PFSK-1 (cell line): ENCODE results near the gene AOPEP.

Source experiments
- FOXP2 ChIP-seq: optimal IDR thresholded peaks from 2 replicates; pipeline ENCODE3; 2011; ENCODE audit warnings: borderline replicate concordance, control low read depth, inconsistent platforms; ENCODE audit not compliant: insufficient read depth; ENCODE audit errors: extremely low read length, extremely low read depth
- POLR2AphosphoS5 ChIP-seq: IDR thresholded peaks from 2 replicates; pipeline ENCODE4 v1.6.1; 2012; ENCODE audit warnings: low read depth, mild to moderate bottlenecking, control low read depth, low read length, moderate library complexity
- SIN3A ChIP-seq: IDR thresholded peaks from 2 replicates; pipeline ENCODE4 v1.6.1; 2012; ENCODE audit warnings: mild to moderate bottlenecking, low read length, moderate library complexity, borderline replicate concordance; ENCODE audit not compliant: insufficient read depth
- TAF1 ChIP-seq: IDR thresholded peaks from 2 replicates; pipeline ENCODE4 v1.6.1; 2012; ENCODE audit warnings: low read length, control low read depth, borderline replicate concordance; ENCODE audit not compliant: insufficient read depth
- TF ChIP-seq, protein P1 (sequence below), 2 experiments: IDR thresholded peaks; 2 replicates each; pipeline versions ENCODE4 v1.6.1 to v1.8.0; 2011 to 2012; ENCODE audit warnings: low read depth in 2 of 2, low read length in 2 of 2, control low read depth in 1 of 2, inconsistent platforms in 1 of 2, mild to moderate bottlenecking in 1 of 2, moderate library complexity in 1 of 2; ENCODE audit not compliant: insufficient read depth in 1 of 2

The AOPEP gene

DNA sequence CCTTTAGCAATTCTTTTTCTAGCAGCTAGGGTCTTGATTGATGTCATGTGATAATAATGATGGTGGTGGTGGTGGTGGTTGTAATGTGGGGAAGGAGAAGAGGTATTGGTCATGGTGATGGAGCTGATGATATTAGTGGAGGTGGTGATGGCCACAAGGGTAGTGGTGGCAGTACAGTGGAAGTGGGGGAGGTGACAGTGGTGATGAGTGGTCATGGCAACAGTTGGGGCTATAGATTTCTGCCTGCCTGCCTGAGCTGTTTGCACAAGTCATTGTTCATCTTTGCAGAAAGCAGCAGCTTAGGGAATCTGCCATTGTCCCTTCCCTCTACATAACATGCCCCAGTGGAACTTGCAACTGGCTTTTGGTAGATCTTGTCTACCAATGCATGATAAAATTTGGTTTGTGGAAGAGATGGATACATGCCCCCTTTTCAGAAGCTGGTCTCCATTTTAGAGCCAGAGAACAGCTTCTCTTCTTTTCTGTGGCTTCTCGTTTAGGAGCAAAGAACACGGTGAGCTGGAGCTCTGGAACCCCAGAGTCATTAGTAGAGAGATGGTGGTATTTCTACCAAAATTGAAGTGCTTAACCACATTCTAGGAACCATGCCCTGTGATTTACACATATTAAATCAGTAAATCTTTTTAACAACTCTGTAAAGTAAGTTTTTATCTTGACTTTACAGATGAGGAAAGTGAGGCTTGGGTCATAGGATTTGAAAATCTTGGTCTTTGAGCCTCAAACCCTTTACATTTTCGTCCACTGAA, 100.3 kb downstream of the AOPEP start:
- no peak for TF ChIP-seq POLR2AphosphoS5

DNA sequence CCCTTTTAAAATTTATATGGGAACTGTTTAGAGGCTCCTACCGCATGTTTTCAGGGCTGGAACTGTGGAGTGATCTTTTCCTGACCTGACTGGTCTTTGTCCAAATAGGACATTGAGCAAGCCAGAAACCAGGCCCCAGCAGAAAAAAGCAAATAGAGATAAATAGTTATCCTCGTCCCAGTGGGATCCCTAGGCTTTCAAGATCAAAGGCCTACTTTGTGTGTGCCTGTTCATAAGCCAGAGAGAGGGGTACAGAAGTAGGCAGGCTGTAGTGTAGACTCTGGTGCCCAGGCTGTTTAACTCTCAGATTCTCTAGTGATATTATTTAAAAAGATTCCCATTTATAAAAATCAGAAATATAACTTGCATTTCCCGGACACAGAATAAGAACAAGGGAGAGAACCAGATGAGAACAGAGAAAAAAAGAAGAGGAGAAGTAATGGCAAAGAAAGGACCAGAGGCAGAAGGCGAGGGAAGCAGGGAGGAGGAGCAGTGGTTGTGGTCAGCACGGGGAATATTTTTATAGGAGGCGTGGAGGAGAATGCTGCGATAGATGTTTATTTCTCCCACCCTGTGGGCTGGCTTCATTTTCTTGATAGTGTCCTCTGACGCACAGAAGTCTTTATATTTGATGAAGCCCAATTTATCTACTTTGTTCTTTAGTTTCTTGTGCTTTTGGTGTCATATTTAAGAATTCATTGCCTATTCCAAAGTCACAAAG, 101.2 kb downstream of the AOPEP start:
- TF ChIP-seq TAF1, result no peak
- TF ChIP-seq SIN3A, result no peak

DNA sequence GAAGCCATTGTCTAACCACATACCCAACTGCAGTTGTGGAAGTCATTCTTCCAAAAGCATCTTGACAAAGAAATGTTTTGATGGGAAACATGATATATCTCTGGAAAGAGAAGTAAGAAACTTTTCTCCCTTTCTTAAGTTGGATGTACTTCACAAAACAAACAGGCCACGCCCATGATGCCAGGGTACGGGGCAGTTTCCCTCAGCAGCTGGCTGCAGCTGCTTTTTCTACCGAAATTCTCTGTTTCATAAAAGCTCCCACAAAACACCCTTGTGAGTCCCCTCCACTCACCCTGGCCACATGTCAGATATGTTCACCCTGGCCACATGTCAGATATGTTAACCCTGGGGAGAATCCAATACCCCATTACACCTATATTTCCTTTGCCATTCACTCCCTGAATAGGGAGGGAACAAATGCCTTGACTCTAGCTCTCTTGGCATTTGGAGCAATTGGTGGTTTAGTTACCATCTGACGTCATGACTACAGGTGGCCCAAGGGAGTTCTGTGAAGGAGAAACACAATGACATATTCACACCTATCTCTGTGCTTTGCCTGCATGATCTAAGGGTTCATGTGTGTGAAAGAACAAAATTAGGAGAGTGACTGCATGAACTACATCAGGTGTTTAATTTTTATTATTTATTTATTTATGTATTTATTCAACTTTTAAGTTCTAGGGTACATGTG, 103.0 kb downstream of the AOPEP start:
- no peak for TF ChIP-seq TAF1
- no peak for TF ChIP-seq SIN3A
- TF ChIP-seq, protein P1, sequence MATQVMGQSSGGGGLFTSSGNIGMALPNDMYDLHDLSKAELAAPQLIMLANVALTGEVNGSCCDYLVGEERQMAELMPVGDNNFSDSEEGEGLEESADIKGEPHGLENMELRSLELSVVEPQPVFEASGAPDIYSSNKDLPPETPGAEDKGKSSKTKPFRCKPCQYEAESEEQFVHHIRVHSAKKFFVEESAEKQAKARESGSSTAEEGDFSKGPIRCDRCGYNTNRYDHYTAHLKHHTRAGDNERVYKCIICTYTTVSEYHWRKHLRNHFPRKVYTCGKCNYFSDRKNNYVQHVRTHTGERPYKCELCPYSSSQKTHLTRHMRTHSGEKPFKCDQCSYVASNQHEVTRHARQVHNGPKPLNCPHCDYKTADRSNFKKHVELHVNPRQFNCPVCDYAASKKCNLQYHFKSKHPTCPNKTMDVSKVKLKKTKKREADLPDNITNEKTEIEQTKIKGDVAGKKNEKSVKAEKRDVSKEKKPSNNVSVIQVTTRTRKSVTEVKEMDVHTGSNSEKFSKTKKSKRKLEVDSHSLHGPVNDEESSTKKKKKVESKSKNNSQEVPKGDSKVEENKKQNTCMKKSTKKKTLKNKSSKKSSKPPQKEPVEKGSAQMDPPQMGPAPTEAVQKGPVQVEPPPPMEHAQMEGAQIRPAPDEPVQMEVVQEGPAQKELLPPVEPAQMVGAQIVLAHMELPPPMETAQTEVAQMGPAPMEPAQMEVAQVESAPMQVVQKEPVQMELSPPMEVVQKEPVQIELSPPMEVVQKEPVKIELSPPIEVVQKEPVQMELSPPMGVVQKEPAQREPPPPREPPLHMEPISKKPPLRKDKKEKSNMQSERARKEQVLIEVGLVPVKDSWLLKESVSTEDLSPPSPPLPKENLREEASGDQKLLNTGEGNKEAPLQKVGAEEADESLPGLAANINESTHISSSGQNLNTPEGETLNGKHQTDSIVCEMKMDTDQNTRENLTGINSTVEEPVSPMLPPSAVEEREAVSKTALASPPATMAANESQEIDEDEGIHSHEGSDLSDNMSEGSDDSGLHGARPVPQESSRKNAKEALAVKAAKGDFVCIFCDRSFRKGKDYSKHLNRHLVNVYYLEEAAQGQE (IDR thresholded peaks at IDR 0.05; ENCODE audit: insufficient read depth in 1 of 2, low read depth in 2 of 2, low read length in 2 of 2), result no peak
- no peak for TF ChIP-seq FOXP2
- no peak for TF ChIP-seq POLR2AphosphoS5

DNA sequence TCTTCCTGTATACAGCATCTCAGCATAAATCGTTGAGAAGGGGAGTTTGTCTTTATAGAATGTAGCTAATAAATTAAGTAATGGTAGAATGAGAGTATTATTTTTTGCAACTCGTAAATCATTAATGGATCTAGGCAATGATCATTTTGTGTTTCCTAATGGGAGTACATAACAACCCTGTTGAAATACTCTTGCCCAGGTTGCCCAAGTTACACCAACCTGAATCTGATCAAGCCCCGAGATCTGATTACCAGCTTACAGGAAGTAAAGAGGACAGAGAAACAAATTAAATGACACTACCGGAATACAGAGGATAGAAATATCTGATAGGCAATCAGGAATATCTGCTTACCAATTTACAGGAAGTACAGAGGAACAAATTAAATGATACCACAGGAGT, 107.3 kb downstream of the AOPEP start:
- TF ChIP-seq TAF1 (no peak), POLR2AphosphoS5 (no peak), SIN3A (no peak), FOXP2 (no peak)
- TF ChIP-seq, protein P1 (IDR thresholded peaks at IDR 0.05; ENCODE audit: insufficient read depth in 1 of 2, low read depth in 2 of 2, low read length in 2 of 2), result no peak

DNA sequence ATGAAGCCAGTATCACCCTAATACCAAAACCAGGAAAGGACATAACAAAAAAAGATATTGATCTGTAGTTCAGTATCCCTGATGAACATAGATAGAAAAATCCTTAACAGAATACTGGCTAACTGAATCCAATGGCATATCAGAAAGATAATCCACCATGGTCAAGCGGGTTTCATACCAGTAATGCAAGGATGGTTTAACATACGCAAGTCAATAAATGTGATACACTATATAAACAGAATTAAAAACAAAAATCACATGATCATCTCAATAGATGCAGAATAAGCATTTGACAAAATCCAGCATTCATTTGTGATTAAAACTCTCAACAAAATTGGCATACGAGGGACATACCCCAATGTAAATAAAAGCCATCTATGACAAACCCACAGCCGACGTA, 110.9 kb downstream of the AOPEP start:
- TF ChIP-seq SIN3A (no peak), TAF1 (no peak), FOXP2 (no peak), POLR2AphosphoS5 (no peak)
- TF ChIP-seq, protein P1 (IDR thresholded peaks at IDR 0.05; ENCODE audit: insufficient read depth in 1 of 2, low read depth in 2 of 2, low read length in 2 of 2), result no peak

DNA sequence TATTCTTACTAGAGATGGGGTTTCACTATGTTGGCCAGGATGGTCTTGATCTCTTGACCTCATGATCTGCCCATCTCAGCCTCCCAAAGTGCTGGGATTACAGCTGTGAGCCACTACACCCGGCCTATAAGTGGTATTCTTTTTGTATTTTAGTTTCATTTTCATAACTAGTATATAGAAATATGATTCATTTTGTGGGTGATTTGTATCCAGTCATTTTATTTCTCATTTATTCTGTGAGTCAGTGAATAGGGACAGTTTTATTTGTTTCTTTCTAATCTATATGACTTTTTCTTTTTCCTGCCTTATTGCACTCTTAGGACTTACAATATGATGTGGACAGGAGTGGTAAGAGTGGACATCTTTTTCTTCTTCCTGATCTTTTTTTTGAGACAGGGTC, 112.9 kb downstream of the AOPEP start:
- TF ChIP-seq, protein P1 (IDR thresholded peaks at IDR 0.05; ENCODE audit: insufficient read depth in 1 of 2, low read depth in 2 of 2, low read length in 2 of 2), result no peak
- TF ChIP-seq TAF1 (no peak), SIN3A (no peak), POLR2AphosphoS5 (no peak), FOXP2 (no peak)
